Pancreas (tissue), 10 donors: ENCODE data around the gene SORBS2. TPM values are rescaled to one million over a fixed set of nuclear protein-coding genes. Genes with fewer than 3 reads are reported as not detected.

Experiments used
- ATAC-seq, 4 donors: fragments of 200-7000 bp; cut with Tn5 transposase; one replicate each; pipeline versions ENCODE4 v1.8.0 to v1.9.1; 2020; ENCODE audit warnings: mild to moderate bottlenecking in 4 of 4, moderate library complexity in 4 of 4
- DNase-seq, 6 donors: peaks; one replicate each; pipeline ENCODE4 v3.0.0-alpha.2; 2020
- FAIRE-seq: peaks from 2 replicates; lab custom pipeline; 2012; peaks lifted over from hg19 to GRCh38; lab: Jason Lieb, UNC
- H3K27ac ChIP-seq, 4 donors: fragments of 200-600 bp; sonication (generic); 1 replicate in 3 of 4; 2 replicates in 1 of 4; pipeline versions ENCODE4 v1.5.0 to v1.8.0; 2020
- H3K27me3 ChIP-seq, 4 donors: fragments of 200-600 bp; one replicate each; pipeline ENCODE4 v1.8.0; 2021
- H3K36me3 ChIP-seq, 3 donors: fragments of 200-600 bp; sonication (generic) in 1 of 3; one replicate each; pipeline versions ENCODE4 v1.5.0 to v1.8.0; 2020 to 2021
- H3K4me1 ChIP-seq, 3 donors: fragments of 200-600 bp; one replicate each; pipeline ENCODE4 v1.8.0; 2021
- H3K4me3 ChIP-seq, 4 donors: fragments of 200-600 bp; sonication (generic) in 2 of 4; one replicate each; pipeline versions ENCODE4 v1.5.0 to v1.8.0; 2020 to 2021
- H3K9me3 ChIP-seq, 4 donors: fragments of 200-600 bp; one replicate each; pipeline ENCODE4 v1.8.0; 2021
- WGBS, 2 donors: extraction: QIAGEN DNeasy Blood & Tissue Kit; methylation state at CpG; one replicate each; pipeline ENCODE4 v1.1.7; 2013; 5-methylcytosine and 5-hydroxymethylcytosine counted together
- intact Hi-C, 3 donors: fragments of 100-400 bp; cut with DNase I; formaldehyde crosslinking; loops; one replicate each; pipeline versions ENCODE4 v1.11.1 to v1.14.2; 2022
- polyA plus RNA-seq, 2 donors: library from polyadenylated mRNA; stranded (reverse); fragments of 200-250 nt; gene quantifications; one replicate each; pipeline ENCODE4 v1.2.3, GENCODE V29; 2013
- total RNA-seq, 6 donors: library from RNA; stranded (reverse); fragmentation: NEBNext Ultra II Directional in 4 of 6; extraction: Animal tissue kit (Norgen Biotek cat#: 25700) in 4 of 6; gene quantifications; one replicate each; pipeline versions ENCODE4 v1.2.1 to v1.2.4, GENCODE V29; 2021 to 2023
- TF ChIP-seq, protein P1 (sequence below), 4 donors: fragments of 200-600 bp; sonication (generic) in 3 of 4; IDR thresholded peaks; one replicate each; pipeline versions ENCODE4 v1.5.0 to v1.8.0; 2021; ENCODE audit warnings: antibody characterized with exemption in 4 of 4
- donor health status: healthy with polysubstance abuse.
- donor health status: DM: no; HTN: no; CAD: no; lungs with moderate emphysema.
- donor health status: DM: no; HTN: no; CAD: no.
- donor health status: control.
- donor health status: control.
- donor health status: Bipolar disorder and iron deficiency.
- donor health status: DM: yes; HTN: yes; CAD: no.
- donor health status: DM: no; HTN: no; CAD: no.
- donor health status: DM: no; HTN: no; CAD: no.
- donor health status: DM: yes; HTN: yes; CAD: no.

Gene SORBS2
- total and polyA plus RNA-seq, 8 donors = 61.7 to 245 (median 140) TPM

GRCh38 chr4:185797018-185797417 lies 15.0 kb downstream of the SORBS2 start:
- ATAC-seq (no peak), DNase-seq (no peak), FAIRE-seq (no peak)
- H3K9me3 ChIP-seq = no peaks in the 10 kb centered on the region
- 70 to 81% methylated on average over 14 of the region's 14 CpGs for WGBS, 2 donors
- no peak overlapping the region for H3K4me3 ChIP-seq
- TF ChIP-seq, protein P1, sequence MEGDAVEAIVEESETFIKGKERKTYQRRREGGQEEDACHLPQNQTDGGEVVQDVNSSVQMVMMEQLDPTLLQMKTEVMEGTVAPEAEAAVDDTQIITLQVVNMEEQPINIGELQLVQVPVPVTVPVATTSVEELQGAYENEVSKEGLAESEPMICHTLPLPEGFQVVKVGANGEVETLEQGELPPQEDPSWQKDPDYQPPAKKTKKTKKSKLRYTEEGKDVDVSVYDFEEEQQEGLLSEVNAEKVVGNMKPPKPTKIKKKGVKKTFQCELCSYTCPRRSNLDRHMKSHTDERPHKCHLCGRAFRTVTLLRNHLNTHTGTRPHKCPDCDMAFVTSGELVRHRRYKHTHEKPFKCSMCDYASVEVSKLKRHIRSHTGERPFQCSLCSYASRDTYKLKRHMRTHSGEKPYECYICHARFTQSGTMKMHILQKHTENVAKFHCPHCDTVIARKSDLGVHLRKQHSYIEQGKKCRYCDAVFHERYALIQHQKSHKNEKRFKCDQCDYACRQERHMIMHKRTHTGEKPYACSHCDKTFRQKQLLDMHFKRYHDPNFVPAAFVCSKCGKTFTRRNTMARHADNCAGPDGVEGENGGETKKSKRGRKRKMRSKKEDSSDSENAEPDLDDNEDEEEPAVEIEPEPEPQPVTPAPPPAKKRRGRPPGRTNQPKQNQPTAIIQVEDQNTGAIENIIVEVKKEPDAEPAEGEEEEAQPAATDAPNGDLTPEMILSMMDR (IDR thresholded peaks at IDR 0.05) = no peak
- peaks cover 5 to 31% (median 10%) of the 10 kb centered on the region in 3 donors for H3K4me1 ChIP-seq
- H3K36me3 ChIP-seq = no peaks in the 10 kb centered on the region
- H3K27ac ChIP-seq = peak overlapping the region in 1 of 4 donors; percentile 24
- intact Hi-C loops = no loop called here
- H3K27me3 ChIP-seq = no peaks in the 10 kb centered on the region

GRCh38 chr4:185796176-185796575 lies 15.8 kb downstream of the SORBS2 start:
- ATAC-seq (peak in 2 of 4 donors; percentile 17 to 22), FAIRE-seq (no peak), DNase-seq (no peak)
- Histone ChIP-seq H3K4me1 (peaks cover 4 to 29% (median 17%) of the 10 kb centered on the region in 3 donors), H3K4me3 (no peak overlapping the region), H3K27me3 (no peaks in the 10 kb centered on the region), H3K36me3 (no peaks in the 10 kb centered on the region), H3K27ac (peak overlapping the region in 2 of 4 donors; percentile 17 to 48), H3K9me3 (no peaks in the 10 kb centered on the region)
- TF ChIP-seq, protein P1 (IDR thresholded peaks at IDR 0.05) = no peak
- intact Hi-C loops = no loop called here
- WGBS, 2 donors = 54 to 67% methylated on average over 11 of the region's 11 CpGs

DNA sequence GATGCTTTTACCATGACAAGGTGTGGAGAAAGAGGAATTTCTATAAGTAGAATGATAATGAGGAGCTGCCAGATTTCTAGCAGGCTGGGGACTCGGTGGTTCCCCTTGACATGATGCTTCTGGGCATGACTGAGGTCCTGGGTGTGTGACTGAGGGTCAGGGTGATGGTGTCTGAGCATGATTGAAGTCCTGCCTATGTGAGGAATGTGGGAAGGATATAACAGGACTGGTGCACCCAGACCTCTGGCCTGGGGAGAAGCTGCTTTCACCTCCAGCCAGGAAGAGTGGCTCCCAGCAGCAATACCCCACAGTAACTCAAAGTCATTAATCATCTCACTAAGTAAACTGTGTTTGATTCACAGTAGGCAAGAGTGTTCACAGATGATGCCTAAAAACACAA lies 17.4 kb downstream of the SORBS2 start:
- intact Hi-C loops = no loop called here
- Histone ChIP-seq H3K27me3 (no peaks in the 10 kb centered on the region), H3K36me3 (no peaks in the 10 kb centered on the region), H3K27ac (peak overlapping the region in 2 of 4 donors; percentile 23 to 30), H3K9me3 (no peaks in the 10 kb centered on the region), H3K4me1 (peaks cover 4 to 22% (median 18%) of the 10 kb centered on the region in 3 donors), H3K4me3 (no peak overlapping the region)
- TF ChIP-seq, protein P1 (IDR thresholded peaks at IDR 0.05) = no peak
- WGBS, 2 donors = 60 to 89% methylated on average over 1 of the region's 1 CpG
- FAIRE-seq (no peak), DNase-seq (no peak), ATAC-seq (peak; percentile 44 to 56 (median 51))

GRCh38 chr4:185793716-185794115 lies 18.3 kb downstream of the SORBS2 start:
- H3K36me3 ChIP-seq = no peaks in the 10 kb centered on the region
- H3K9me3 ChIP-seq = no peaks in the 10 kb centered on the region
- ATAC-seq (peak in 1 of 4 donors; percentile 19), FAIRE-seq (no peak), DNase-seq (no peak)
- no peak overlapping the region for H3K4me3 ChIP-seq
- H3K27ac ChIP-seq = peak overlapping the region in 1 of 4 donors; percentile 23
- TF ChIP-seq, protein P1 (IDR thresholded peaks at IDR 0.05) = no peak
- peaks cover 4 to 20% (median 18%) of the 10 kb centered on the region in 3 donors for H3K4me1 ChIP-seq
- no peaks in the 10 kb centered on the region for H3K27me3 ChIP-seq
- WGBS, 2 donors = 74 to 81% methylated on average over 4 of the region's 4 CpGs
- intact Hi-C loops = no loop called here

DNA sequence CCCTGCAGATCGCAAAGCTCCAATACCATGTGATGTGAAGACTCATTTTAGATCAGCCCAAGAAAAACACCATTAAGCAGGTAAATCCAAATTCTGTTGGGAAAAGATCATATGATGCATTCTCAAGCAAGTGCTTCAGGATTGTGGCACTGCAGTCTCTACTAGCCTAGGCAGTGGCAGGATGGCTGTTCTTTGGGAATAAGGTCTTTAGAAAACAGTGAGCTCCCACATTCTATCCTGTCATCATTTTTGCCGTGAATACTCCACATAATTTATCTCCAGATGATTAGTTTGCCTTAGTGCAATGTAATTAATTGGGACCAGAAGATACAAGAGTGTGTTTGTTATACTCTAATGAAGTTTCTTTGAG lies 18.9 kb downstream of the SORBS2 start:
- no peak overlapping the region for H3K27ac ChIP-seq
- H3K36me3 ChIP-seq = no peaks in the 10 kb centered on the region
- ATAC-seq (no peak), DNase-seq (no peak), FAIRE-seq (no peak)
- H3K4me1 ChIP-seq = peaks cover 4 to 18% (median 14%) of the 10 kb centered on the region in 3 donors
- H3K4me3 ChIP-seq = no peak overlapping the region
- WGBS, 2 donors = 66 to 74% methylated on average over 2 of the region's 2 CpGs
- intact Hi-C loops = no loop called here
- TF ChIP-seq, protein P1 (IDR thresholded peaks at IDR 0.05) = no peak
- no peaks in the 10 kb centered on the region for H3K9me3 ChIP-seq
- no peaks in the 10 kb centered on the region for H3K27me3 ChIP-seq
